Fibroblast of lung (primary cell): ENCODE data around the gene EGFL8.

Experiments
- EZH2 ChIP-seq: IDR thresholded peaks from 2 replicates; pipeline ENCODE4 v1.5.1; 2012; ENCODE audit warnings: low read length, control low read depth, mild to moderate bottlenecking; ENCODE audit errors: missing control alignments
- TF ChIP-seq, protein P1 (sequence below), 2 donors: IDR thresholded peaks in 1 of 2; conservative IDR thresholded peaks in 1 of 2; 1 replicate in 1 of 2; 2 replicates in 1 of 2; pipeline ENCODE4 v1.5.1; 2011 to 2012; ENCODE audit warnings: low read length in 2 of 2, control low read depth in 1 of 2, inconsistent platforms in 1 of 2, low read depth in 1 of 2, mild to moderate bottlenecking in 1 of 2

DNA sequence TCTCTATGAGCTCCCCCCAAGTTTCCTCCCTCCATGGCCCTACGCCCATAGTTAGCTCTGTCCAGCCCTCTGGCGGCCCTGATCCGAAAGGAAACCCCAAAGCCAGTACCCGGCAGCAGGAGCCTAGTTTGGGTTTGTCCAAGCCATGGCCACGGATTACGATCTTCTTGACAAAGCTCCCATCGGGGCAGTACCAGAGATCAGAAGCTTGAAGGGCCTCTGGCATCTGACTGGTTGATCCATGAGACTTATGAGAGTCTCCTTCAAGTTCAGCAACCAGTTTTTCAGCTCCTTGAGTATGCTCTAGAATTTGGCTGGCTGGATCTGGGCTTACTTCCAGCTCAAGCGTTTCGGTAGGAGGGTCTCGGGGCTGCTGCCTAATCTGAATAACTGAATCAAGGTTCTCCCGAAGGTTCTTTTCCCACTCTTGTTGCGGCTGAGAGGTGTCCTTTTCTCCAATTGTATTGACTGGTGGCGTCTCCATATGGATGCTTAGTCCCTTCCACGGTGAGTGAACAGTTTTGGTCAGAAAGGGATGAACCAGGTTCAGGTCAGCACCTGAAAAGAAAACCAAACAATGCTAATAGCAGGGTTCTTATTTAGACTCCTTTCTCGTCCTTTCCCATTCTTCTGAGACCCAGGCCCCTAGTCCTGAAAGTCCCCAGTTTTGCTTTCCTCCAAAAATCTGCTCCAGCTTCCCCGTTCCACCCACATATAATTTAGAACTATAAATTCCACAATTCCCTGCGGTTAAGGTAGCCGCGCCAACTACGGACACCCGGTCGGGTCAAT is 34.9 kb upstream of the EGFL8 start:
- TF ChIP-seq, protein P1, sequence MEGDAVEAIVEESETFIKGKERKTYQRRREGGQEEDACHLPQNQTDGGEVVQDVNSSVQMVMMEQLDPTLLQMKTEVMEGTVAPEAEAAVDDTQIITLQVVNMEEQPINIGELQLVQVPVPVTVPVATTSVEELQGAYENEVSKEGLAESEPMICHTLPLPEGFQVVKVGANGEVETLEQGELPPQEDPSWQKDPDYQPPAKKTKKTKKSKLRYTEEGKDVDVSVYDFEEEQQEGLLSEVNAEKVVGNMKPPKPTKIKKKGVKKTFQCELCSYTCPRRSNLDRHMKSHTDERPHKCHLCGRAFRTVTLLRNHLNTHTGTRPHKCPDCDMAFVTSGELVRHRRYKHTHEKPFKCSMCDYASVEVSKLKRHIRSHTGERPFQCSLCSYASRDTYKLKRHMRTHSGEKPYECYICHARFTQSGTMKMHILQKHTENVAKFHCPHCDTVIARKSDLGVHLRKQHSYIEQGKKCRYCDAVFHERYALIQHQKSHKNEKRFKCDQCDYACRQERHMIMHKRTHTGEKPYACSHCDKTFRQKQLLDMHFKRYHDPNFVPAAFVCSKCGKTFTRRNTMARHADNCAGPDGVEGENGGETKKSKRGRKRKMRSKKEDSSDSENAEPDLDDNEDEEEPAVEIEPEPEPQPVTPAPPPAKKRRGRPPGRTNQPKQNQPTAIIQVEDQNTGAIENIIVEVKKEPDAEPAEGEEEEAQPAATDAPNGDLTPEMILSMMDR (conservative IDR thresholded peaks at IDR 0.05 in 1 of 2, IDR thresholded peaks at IDR 0.05 in 1 of 2; ENCODE audit: low read depth in 1 of 2, low read length in 2 of 2), result no peak
- no peak for TF ChIP-seq EZH2
